Measurements from ENCODE around the gene ADRA2B.

ADRA2B gene

DNA sequence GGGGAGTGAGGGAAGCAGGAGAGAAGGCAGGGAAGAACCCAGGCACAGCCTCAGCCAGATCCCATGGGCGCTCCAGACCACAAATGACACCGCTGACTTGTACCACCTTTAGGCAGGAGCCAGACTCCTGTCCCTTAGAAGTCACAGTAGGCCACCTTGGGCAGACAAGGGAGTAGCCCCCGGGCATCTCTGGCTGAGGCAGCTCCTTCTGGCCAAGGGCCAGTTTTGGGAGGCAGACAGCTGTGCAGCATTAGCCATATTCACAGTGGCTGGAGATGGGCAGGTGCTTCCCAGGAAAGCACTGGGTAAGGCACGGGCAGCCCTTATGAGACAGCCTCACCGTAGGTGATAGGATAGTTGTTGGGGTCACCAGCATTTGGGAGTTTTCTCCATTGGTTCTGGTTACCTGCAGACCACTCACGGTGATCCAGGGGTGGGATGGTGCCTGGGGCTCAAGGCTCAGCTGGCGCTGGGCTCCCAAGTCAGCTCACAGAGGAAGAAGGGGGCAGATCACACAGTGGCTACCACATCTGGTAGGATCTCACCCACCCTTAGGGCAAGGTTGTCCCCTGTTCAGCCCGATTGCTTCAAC, 19.9 kb upstream of the ADRA2B start:
- DNase-seq = no peak

GRCh38 chr2:96135621-96136020, 19.2 kb upstream of the ADRA2B start:
- no peak for DNase-seq

GRCh38 chr2:96135171-96135570, 18.8 kb upstream of the ADRA2B start:
- DNase-seq = no peak

- no peak for DNase-seq
These were observed 18.1 kb upstream of the ADRA2B start for GRCh38 chr2:96134421-96134820.

- no peak for DNase-seq
These were observed 15.7 kb upstream of the ADRA2B start for GRCh38 chr2:96131813-96132745.

- DNase-seq = no peak
These were observed 14.9 kb upstream of the ADRA2B start for GRCh38 chr2:96131152-96131812.

DNA sequence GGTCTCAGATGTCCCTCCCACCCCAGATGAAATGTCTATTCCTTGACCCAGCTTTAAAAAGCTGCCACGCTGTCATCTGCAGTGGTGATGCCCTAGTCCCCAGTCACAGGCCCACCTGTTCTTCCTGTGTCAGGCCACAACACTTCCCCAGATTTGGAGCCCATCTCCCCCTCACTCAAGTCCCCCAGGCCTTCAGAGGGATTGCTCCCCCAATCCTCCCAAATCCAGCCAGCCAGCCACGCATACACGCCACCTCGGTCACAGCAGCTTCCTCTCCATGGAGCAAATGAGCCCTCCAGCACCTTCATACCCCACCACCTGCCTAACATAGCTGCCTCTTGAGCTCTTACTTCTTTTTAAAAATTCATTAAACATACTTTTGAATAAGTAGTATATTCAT, 14.1 kb upstream of the ADRA2B start:
- no peak for DNase-seq

DNA sequence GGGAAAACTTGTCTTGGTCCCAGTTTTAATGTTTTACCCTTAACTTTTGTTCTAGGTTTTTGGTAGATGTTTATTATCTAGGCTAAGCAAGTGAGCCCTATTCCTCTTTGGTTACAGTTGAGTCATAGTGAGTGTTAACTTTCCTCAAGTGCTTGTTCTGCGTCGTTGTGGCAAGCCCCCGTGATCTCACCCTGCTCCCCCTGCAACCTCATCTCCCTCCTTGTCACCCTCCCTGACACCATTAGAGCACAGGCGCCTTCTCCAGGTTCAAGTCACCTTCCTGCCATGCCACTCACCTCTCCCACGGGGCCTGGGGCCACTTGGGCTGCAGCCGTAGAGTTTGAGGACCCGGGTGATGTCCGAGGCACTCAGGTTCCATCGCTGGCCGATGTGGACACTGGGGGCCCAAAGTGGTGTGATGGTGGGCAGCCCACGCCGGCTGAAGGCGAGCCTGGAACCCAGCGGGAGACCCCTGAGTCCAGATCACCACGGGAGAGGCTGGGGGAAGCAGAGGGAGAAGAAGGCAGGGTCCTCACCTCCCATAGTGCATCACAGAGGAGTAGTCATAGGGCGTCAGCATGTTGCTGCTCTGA, 13.3 kb upstream of the ADRA2B start:
- DNase-seq = no peak

GRCh38 chr2:96128456-96128855, 12.1 kb upstream of the ADRA2B start:
- DNase-seq = no peak

DNA sequence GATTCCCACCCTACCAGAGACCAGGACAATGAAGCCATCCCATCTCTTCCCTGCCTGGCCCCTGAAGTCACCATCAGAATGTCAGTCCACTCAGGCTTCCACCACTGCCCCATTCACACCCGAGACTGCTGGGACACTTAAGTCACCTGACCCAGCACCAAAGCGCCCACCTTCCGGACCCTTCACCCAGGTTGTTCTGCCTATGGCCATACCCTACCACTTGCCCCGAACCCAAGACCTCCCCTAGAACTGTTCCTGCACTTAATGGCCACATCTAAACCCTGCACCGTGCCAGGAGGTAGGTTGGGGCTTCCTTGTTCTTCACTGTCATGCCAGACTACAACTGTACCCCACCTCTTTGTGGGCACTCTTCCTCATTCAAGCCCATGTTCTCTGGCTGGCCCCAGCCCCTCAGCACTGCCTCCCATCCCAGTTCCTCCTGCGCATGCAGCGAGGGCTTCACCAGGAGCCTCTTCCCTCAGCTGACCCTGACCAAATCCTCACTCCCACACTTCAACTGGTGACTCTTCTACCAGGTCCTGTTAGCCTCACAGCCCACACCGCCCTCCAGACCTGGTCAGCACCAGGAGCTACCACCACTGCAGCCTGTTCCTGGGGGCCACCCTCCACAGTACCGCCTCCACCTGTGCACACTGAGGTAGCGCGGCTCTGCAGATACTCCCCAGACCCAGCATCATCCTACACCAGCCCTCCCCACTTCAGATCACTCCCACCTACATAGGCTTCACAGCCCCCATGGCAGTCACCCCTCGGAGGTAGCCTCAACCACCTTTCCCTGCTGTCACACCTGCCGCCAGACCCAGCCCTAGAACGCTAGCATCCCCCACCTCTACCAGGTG, 8.3 kb upstream of the ADRA2B start:
- no peak for DNase-seq

DNA sequence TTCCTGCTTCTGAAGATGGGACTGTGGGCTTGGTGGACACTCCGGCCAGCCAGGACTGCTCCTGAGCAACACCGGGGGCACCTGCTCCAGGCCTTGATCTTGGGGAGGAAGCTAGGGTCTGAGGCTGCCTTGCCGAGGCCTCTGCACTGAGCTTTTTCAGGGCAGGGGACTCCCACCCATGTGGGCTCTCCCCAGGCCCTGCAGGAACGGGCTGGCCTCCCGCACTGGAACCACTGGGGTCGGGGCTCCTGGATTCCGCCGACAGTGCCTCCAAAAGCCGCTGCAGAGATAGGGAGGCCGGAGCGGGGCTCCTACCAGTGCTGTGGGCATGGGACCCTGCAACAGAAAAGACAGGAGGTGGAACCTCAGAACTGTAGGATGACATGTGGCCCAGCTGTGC, 7.6 kb upstream of the ADRA2B start:
- no peak for DNase-seq

GRCh38 chr2:96123290-96123689, 6.9 kb upstream of the ADRA2B start:
- DNase-seq = no peak

DNA sequence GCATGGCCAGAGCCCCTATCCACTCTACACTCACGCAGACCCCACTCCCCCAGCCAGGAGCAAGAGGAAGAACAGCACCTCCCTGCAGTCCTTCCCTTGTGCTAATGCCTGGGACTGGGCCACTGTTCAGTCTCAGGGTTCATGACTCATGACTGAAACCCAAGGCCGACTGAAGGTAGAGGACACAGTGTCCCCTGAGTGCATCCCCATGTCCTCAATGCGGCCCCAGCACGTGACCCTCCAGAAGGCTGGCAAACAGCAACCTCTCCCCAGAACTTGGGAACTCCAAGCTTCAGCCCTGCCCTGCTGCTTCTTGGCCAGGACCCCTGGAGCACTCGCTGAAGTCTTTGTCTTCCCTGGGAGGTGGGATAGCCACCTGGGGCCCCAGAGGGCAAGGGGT, 6.0 kb upstream of the ADRA2B start:
- no peak for DNase-seq

GRCh38 chr2:96121414-96121813, 5.0 kb upstream of the ADRA2B start:
- DNase-seq = no peak

DNA sequence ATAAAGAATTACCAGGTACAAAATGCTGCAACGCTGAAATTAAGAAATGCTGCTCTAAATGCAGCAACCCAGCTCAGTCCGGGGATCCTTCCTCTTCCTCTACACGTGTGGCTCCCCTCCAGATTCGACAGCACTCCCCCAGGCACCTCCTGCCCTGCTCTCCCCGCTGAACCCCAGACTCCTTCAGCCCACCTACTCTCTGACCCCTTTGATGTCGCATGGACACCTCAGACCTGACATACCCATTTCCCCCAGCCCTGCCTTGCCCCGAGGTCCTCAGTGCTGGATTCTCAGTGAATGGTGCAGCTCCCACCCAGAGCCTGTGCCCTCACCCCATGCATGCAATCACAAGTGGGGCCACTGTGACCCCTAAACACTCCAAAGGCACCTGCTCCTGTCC, 4.6 kb upstream of the ADRA2B start:
- no peak for DNase-seq

DNA sequence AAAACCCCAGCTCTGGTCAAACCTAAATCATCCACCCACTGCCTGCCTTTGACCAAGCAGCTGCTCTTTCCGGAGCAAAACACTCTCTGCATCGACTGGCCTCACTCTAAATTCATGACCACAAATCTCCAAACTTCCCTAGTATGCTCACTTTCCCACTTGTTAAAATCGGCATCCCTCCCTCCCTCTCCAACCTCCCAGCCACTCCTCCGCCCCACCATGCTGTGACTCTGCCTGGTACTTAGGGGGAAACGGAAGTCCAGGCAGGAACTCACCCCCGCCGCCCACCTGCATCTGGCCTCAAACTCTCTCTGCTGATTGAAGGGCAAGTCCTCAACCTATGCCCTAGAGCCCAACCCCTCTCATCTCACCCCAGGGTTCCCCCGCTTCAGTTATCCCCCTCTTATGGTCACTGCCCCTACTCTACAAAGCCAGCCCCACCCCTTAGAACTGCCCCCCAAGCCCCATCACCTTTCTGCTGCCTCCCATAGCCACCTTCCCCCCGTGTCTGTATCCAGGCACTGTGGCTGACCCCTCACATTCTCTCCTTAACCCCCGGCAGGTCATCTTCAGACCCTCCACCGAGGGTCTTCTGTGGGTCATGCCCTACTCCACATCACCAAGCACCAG, 3.8 kb upstream of the ADRA2B start:
- DNase-seq = no peak

DNA sequence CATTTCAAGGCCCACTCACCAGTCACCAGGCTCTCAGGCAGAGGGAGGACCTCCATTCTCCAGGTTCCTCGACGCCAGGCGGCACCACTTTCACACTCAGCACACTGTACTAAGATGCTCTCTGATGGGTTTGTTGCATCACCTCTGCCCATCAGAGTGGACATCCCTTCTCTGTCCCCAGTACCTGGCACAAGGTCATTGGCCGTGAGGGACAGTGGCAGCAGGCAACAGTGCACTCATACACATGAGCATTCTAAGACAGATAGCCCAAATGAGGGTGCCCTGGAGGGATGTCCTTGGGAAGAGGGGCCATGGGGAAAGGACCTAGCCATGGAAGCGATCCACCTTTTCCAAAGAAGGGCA, 3.0 kb upstream of the ADRA2B start:
- no peak for DNase-seq

DNA sequence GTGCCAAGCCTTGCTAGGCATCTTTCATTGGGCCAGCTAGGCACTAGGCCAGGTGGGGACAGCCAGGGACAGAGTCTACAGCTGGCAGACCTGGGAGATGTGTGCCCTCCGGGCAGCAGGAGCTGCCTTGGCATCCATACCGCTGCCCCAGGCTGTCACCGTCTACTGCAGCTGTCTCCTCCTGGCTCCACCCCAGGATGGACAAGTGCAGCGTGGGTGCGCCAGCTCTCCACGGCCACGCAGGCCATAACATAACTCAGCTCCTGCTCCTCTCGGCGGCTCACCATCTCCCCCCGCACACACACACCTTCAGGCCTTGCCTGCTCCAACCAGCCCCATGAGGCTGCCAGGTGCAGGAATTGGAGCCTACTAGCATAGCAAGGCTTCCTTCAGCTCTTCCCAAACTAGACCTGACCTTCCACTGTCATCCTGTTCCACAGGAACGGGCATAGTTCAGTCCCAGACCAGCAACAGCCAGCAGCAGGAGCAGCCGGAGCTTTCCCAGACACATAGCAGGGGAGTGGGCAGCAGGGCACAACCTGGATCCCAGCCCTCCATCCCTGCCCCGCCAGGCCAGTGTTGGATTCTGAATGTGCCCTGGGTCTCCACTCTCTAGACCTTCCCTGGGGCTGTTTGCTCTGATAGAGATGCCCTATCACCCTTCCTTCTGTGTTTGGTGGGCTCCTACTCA, 2.5 kb upstream of the ADRA2B start:
- no peak for DNase-seq

GRCh38 chr2:96117701-96118588, 1.6 kb upstream of the ADRA2B start:
- no peak for DNase-seq

GRCh38 chr2:96116879-96117533, 635 bp upstream of the ADRA2B start:
- DNase-seq = peak; percentile 39

Data from fibroblast of skin of scalp (primary cell).